Spleen (tissue), 11 donors: ENCODE results near the gene ZBTB5. TPM values are rescaled to one million over a fixed set of nuclear protein-coding genes. Genes with fewer than 3 reads are reported as not detected.
A peak's percentile ranks its signal among the peaks of the same experiment; 100 is the strongest.

ENCODE experiments used
- DNase-seq: peaks from one replicate; pipeline ENCODE4 v3.0.0-alpha.2; 2020
- H3K27ac ChIP-seq, 8 donors: fragments of 200-600 bp; sonication (generic) in 7 of 8; 1 replicate in 4 of 8; 2 replicates in 4 of 8; pipeline versions ENCODE4 v1.5.0 to v1.8.0; 2016 to 2021; ENCODE audit warnings: inconsistent platforms in 4 of 8, mild to moderate bottlenecking in 4 of 8, moderate library complexity in 1 of 8
- H3K27me3 ChIP-seq, 7 donors: fragments of 200-600 bp; sonication (generic) in 6 of 7; replicated peaks in 1 of 7; 1 replicate in 4 of 7; 2 replicates in 3 of 7; pipeline versions ENCODE4 v1.5.0 to v1.8.0; 2016 to 2021; ENCODE audit warnings: inconsistent platforms in 3 of 7, mild to moderate bottlenecking in 1 of 7
- H3K36me3 ChIP-seq, 6 donors: fragments of 200-600 bp; sonication (generic) in 5 of 6; 1 replicate in 4 of 6; 2 replicates in 2 of 6; pipeline versions ENCODE4 v1.5.0 to v1.8.0; 2016 to 2021; ENCODE audit warnings: inconsistent platforms in 2 of 6
- H3K4me1 ChIP-seq, 6 donors: fragments of 200-600 bp; sonication (generic) in 5 of 6; 1 replicate in 3 of 6; 2 replicates in 3 of 6; pipeline versions ENCODE4 v1.5.0 to v1.8.0; 2016 to 2021; ENCODE audit warnings: inconsistent platforms in 3 of 6
- H3K4me3 ChIP-seq, 8 donors: fragments of 200-600 bp; sonication (generic) in 7 of 8; 1 replicate in 4 of 8; 2 replicates in 4 of 8; pipeline versions ENCODE4 v1.5.0 to v1.8.0; 2016 to 2021; ENCODE audit warnings: inconsistent platforms in 4 of 8, mild to moderate bottlenecking in 4 of 8, moderate library complexity in 2 of 8
- H3K9me3 ChIP-seq, 8 donors: fragments of 200-600 bp; sonication (generic) in 7 of 8; 1 replicate in 4 of 8; 2 replicates in 4 of 8; pipeline versions ENCODE4 v1.5.0 to v1.8.0; 2016 to 2021; ENCODE audit warnings: inconsistent platforms in 4 of 8
- POLR2A ChIP-seq, 3 donors: fragments of 450-650 bp; IDR thresholded peaks; one replicate each; pipeline ENCODE4 v1.5.1; 2017; ENCODE audit warnings: antibody characterized with exemption in 3 of 3, mild to moderate bottlenecking in 1 of 3
- POLR2AphosphoS5 ChIP-seq, 3 donors: sonication (generic); formaldehyde crosslinking; IDR thresholded peaks; one replicate each; pipeline ENCODE4 v1.5.1; 2017; ENCODE audit warnings: antibody characterized with exemption in 3 of 3
- WGBS, 5 donors: extraction: QIAGEN DNeasy Blood & Tissue Kit in 3 of 5; methylation state at CpG; one replicate each; pipeline versions ENCODE4 v1.1.5 to v1.1.7; 2013 to 2018; 5-methylcytosine and 5-hydroxymethylcytosine counted together
- intact Hi-C: fragments of 100-400 bp; cut with DNase I; formaldehyde crosslinking; loops from one replicate; pipeline ENCODE4 v1.15.0; 2023; ENCODE audit warnings: low total_unique reads
- polyA plus RNA-seq, 3 donors: library from polyadenylated mRNA; stranded (reverse); fragments of 200-250 nt; gene quantifications; one replicate each; pipeline ENCODE4 v1.2.1, GENCODE V29; 2013
- total RNA-seq, 7 donors: library from RNA; depleted of rRNA in 3 of 7; stranded (reverse); fragments of >200 nt in 3 of 7; fragmentation: NEBNext Ultra II Directional in 4 of 7; extraction: Animal tissue kit (Norgen Biotek cat#: 25700) in 4 of 7; gene quantifications; one replicate each; pipeline versions ENCODE4 v1.1.0 to v1.2.1, GENCODE V29; 2016 to 2021
- TF ChIP-seq, protein P1 (sequence below), 11 experiments: fragments of 200-600 bp in 7 of 11; fragments of 450-650 bp in 4 of 11; sonication (generic) in 4 of 11; IDR thresholded peaks in 8 of 11; conservative IDR thresholded peaks in 3 of 11; 1 replicate in 7 of 11; 2 replicates in 4 of 11; pipeline versions ENCODE4 v1.4.0 to v1.8.0; 2016 to 2021; ENCODE audit warnings: antibody characterized with exemption in 11 of 11, inconsistent platforms in 4 of 11, mild to moderate bottlenecking in 1 of 11
- donor health status: healthy with polysubstance abuse.
- donor health status: DM: no; HTN: no; CAD: no; lungs with moderate emphysema.
- donor health status: DM: no; HTN: no; CAD: no.
- donor health status: Bipolar disorder and iron deficiency.
- donor health status: healthy.
- donor health status: DM: no; HTN: no; CAD: no.
- donor health status: DM: yes; HTN: yes; CAD: no.

Gene ZBTB5
- total and polyA plus RNA-seq, 10 donors = 4.7 to 15.1 (median 11.5) TPM

DNA sequence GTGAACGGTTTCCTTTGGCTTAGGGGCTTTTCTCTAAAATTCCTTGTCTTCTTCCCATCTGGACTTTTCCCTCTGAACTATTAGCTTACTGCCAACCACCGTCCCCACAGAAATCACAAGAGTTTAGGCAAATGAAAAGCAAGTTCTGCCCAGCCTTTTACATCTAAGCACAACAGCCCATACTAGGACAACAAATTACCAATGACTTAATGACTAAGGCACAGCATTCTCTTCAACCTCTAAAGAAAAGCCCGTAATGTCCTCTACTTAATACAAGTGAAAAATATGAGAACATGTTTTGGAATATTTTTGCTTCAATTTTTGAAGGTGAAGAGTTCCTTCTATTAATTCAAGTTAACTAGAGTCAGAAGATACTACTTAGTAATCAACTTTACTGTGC is 1.2 kb downstream of the ZBTB5 start:
- intact Hi-C loops = no loop called here
- Histone ChIP-seq H3K4me1 (peaks cover 20 to 65% (median 42%) of the 10 kb centered on the region in 6 donors), H3K4me3 (peak overlapping the region; percentile 67 to 92 (median 79)), H3K9me3 (no peaks in the 10 kb centered on the region), H3K27ac (peak overlapping the region; percentile 91 to 99 (median 96)), H3K36me3 (no peaks in the 10 kb centered on the region), H3K27me3 (no peaks in the 10 kb centered on the region)
- no peak for TF ChIP-seq POLR2AphosphoS5 (IDR thresholded peaks at IDR 0.05)
- no peak for TF ChIP-seq POLR2A (IDR thresholded peaks at IDR 0.05)
- TF ChIP-seq, protein P1, sequence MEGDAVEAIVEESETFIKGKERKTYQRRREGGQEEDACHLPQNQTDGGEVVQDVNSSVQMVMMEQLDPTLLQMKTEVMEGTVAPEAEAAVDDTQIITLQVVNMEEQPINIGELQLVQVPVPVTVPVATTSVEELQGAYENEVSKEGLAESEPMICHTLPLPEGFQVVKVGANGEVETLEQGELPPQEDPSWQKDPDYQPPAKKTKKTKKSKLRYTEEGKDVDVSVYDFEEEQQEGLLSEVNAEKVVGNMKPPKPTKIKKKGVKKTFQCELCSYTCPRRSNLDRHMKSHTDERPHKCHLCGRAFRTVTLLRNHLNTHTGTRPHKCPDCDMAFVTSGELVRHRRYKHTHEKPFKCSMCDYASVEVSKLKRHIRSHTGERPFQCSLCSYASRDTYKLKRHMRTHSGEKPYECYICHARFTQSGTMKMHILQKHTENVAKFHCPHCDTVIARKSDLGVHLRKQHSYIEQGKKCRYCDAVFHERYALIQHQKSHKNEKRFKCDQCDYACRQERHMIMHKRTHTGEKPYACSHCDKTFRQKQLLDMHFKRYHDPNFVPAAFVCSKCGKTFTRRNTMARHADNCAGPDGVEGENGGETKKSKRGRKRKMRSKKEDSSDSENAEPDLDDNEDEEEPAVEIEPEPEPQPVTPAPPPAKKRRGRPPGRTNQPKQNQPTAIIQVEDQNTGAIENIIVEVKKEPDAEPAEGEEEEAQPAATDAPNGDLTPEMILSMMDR (IDR thresholded peaks at IDR 0.05 in 8 of 11, conservative IDR thresholded peaks at IDR 0.05 in 3 of 11) = no peak
- DNase-seq = no peak
- WGBS, 5 donors = 43 to 65% (median 54%) methylated on average over 3 of the region's 3 CpGs

DNA sequence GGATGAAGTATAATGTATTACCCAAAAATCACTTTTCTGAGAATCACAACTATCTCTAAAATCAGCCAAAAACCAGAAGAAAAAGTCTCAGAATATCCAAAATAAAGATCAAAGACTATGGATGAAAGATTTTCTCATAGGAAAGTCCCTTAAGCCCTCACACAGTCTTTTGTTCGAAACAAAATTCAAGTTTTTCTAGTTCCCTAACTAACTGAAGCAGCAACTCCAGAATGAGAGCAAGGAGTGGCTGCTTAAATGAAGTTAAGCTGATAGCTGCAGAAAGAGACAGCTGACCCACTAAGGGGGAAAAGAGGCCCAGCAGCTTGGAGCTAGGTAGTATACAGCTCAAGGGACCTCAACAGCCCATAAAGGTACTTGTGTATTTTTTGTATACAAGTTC is 8.4 kb downstream of the ZBTB5 start:
- intact Hi-C loops = no loop called here
- no peaks in the 10 kb centered on the region for H3K27me3 ChIP-seq
- no peak overlapping the region for H3K4me3 ChIP-seq
- peaks cover 0 to 10% (median 4%) of the 10 kb centered on the region in 8 donors for H3K9me3 ChIP-seq
- H3K36me3 ChIP-seq = peaks cover 0 to 12% (median 0%) of the 10 kb centered on the region in 6 donors
- DNase-seq = no peak
- no peak overlapping the region for H3K27ac ChIP-seq
- H3K4me1 ChIP-seq = peaks cover 0 to 59% (median 10%) of the 10 kb centered on the region in 6 donors
- 71 to 79% (median 74%) methylated on average over 1 of the region's 1 CpG for WGBS, 5 donors
- TF ChIP-seq, protein P1 (IDR thresholded peaks at IDR 0.05 in 8 of 11, conservative IDR thresholded peaks at IDR 0.05 in 3 of 11) = no peak
- TF ChIP-seq POLR2A (IDR thresholded peaks at IDR 0.05) (no peak), POLR2AphosphoS5 (IDR thresholded peaks at IDR 0.05) (no peak)

DNA sequence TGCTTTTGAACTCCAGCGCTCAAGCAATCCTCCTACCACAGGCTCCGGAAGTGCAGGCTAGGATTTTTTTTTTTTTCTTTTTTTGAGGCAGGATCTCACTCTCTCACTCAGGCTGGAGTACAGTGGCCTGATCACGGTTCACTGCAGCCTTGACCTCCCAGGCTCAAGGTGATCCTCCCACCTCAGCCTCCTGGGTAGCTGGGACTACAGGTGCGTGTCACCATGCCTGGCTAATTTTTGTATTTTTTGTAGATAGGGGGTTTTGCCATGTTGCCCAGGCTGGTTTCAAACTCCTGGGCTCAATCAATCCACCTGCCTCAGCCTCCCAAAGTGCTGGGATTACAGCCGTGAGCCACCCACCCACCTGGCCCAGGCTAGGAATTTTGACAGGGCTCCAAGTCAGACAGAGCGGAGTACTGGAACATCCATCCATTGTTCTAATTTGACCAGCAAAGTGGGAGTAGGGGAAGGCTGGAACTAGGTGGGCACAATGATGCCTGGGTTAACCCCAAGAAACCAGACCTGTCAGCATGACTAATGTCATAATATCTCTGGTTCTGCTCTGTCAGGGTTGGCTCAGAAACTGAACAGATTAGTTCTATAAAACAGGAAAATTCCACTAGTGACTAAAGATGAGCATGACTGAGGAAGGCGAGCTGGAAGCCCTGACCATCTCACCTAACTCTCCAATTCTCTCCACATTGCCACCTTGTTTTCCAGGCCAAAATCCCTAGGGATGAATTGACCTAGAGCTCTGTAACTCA is 9.2 kb downstream of the ZBTB5 start:
- no peak overlapping the region for H3K27ac ChIP-seq
- TF ChIP-seq POLR2A (IDR thresholded peaks at IDR 0.05) (no peak), POLR2AphosphoS5 (IDR thresholded peaks at IDR 0.05) (no peak)
- TF ChIP-seq, protein P1 (IDR thresholded peaks at IDR 0.05 in 8 of 11, conservative IDR thresholded peaks at IDR 0.05 in 3 of 11) = no peak
- peaks cover 0 to 52% (median 4%) of the 10 kb centered on the region in 6 donors for H3K4me1 ChIP-seq
- peaks cover 0 to 10% (median 4%) of the 10 kb centered on the region in 8 donors for H3K9me3 ChIP-seq
- 79 to 84% (median 80%) methylated on average over 7 of the region's 7 CpGs for WGBS, 5 donors
- peaks cover 0 to 13% (median 0%) of the 10 kb centered on the region in 6 donors for H3K36me3 ChIP-seq
- H3K4me3 ChIP-seq = no peak overlapping the region
- intact Hi-C loops = no loop called here
- H3K27me3 ChIP-seq = no peaks in the 10 kb centered on the region
- DNase-seq = no peak

DNA sequence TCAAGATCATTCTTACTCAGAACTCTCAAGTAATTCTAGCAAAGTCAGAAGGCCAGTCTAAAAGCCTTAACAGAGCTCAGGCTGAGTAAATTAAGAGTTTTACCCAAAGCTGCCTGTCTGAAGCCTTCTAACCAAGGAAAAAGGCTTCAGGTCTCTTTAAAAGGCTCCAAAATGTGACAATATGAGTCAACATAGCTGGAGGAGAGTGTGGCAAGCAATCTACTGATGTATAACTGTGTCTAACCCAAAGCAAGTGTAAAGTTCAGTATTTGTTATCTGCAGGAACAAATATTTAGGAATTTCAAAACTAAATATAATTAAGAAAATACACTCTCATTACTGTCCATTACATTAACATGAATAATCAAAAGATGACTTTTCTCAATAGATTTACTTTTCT is 11.0 kb downstream of the ZBTB5 start:
- Histone ChIP-seq H3K4me3 (no peak overlapping the region), H3K27ac (no peak overlapping the region), H3K36me3 (peaks cover 0 to 27% (median 1%) of the 10 kb centered on the region in 6 donors), H3K27me3 (no peaks in the 10 kb centered on the region), H3K9me3 (peaks cover 0 to 10% (median 4%) of the 10 kb centered on the region in 8 donors), H3K4me1 (peaks cover 0 to 37% (median 3%) of the 10 kb centered on the region in 6 donors)
- intact Hi-C loops = no loop called here
- TF ChIP-seq POLR2A (IDR thresholded peaks at IDR 0.05) = no peak
- no peak for TF ChIP-seq POLR2AphosphoS5 (IDR thresholded peaks at IDR 0.05)
- TF ChIP-seq, protein P1 (IDR thresholded peaks at IDR 0.05 in 8 of 11, conservative IDR thresholded peaks at IDR 0.05 in 3 of 11) = no peak
- DNase-seq = no peak
